ENCODE data around the gene GFOD1. TPM values are rescaled to one million over a fixed set of nuclear protein-coding genes. Genes with fewer than 3 reads are reported as not detected.

The GFOD1 gene
- total and polyA plus RNA-seq, 2 of the 4 experiments (the other 2 are of a cell fraction): 1.8 to 3.4 TPM

GRCh38 chr6:13439644-13440043, 47.8 kb downstream of the GFOD1 start:
- ATAC-seq (ENCODE audit: low read depth) (no peak), DNase-seq (no peak)
- Histone ChIP-seq H3K36me3 (ENCODE audit: control insufficient read depth, insufficient read depth, low read length) (no peaks in the 10 kb centered on the region), H2AK5ac (ENCODE audit: low read depth, low read length) (no peak overlapping the region), H3K4me2 (ENCODE audit: low read depth, low read length) (no peak overlapping the region), H3K18ac (ENCODE audit: low read depth, low read length) (peak overlapping the region; percentile 2; the same call in 1 of the 2 replicates), H4K91ac (ENCODE audit: insufficient read depth, low read depth, low read length) (no peak overlapping the region), H3K4ac (ENCODE audit: low read depth, low read length) (no peak overlapping the region), H2AK9ac (replicated peaks; ENCODE audit: low read depth, low read length, poor library complexity) (no peak overlapping the region), H4K20me1 (ENCODE audit: insufficient read depth, low read length) (no peaks in the 10 kb centered on the region), H3K9me1 (ENCODE audit: insufficient read depth, low read length) (no peaks in the 10 kb centered on the region), H3K9ac (ENCODE audit: low read depth, low read length) (no peak overlapping the region), H3K4me3 (ENCODE audit: insufficient read depth, low read depth, low read length) (no peak overlapping the region), H3K79me1 (ENCODE audit: low read depth in 1 of 2, low read length in 2 of 2) (0 out of 4 replicates have a peak, but pooled peaks cover 0 to 12% of the 10 kb centered on the region in 2 experiments), H3K27ac (ENCODE audit: insufficient read depth, low read length) (no peak overlapping the region), H4K8ac (ENCODE audit: low read depth in 2 of 2, low read length in 2 of 2) (no peak overlapping the region), H2AFZ (replicated peaks; ENCODE audit: low read length, poor library complexity) (no peak overlapping the region), H2BK15ac (ENCODE audit: low read depth, low read length) (no peak overlapping the region), H3K9me3 (ENCODE audit: control insufficient read depth, insufficient read depth, low read length) (no peaks in the 10 kb centered on the region), H3K23ac (ENCODE audit: low read depth, low read length) (no peak overlapping the region), H2BK5ac (ENCODE audit: low read depth, low read length, poor library complexity, severe bottlenecking) (no peak overlapping the region), H3K27me3 (ENCODE audit: control insufficient read depth, insufficient read depth, low read length) (no peaks in the 10 kb centered on the region), H4K5ac (ENCODE audit: low read depth, low read length) (no peak overlapping the region), H2BK20ac (ENCODE audit: low read depth, low read length) (no peak overlapping the region), H3K14ac (replicated peaks; ENCODE audit: low read depth, low read length) (no peak overlapping the region; the same call in 1 of the 2 replicates), H2BK120ac (ENCODE audit: low read depth, low read length) (no peak overlapping the region), H3K56ac (ENCODE audit: extremely low read depth, insufficient read depth, low read length) (no peak overlapping the region), H3K4me1 (ENCODE audit: control insufficient read depth, insufficient read depth, low read length) (peaks cover 5% of the 10 kb centered on the region)
- TF ChIP-seq BHLHE40 (IDR thresholded peaks at IDR 0.05; ENCODE audit: low read depth, low read length) (no peak), ELK1 (IDR thresholded peaks at IDR 0.05; ENCODE audit: borderline replicate concordance, low read depth, low read length) (no peak), USF2 (IDR thresholded peaks at IDR 0.05; ENCODE audit: low read depth, low read length) (no peak), CTCF (conservative IDR thresholded peaks at IDR 0.05; ENCODE audit: low read depth, low read length) (no peak), RFX5 (IDR thresholded peaks at IDR 0.05; ENCODE audit: low read depth, low read length) (no peak), MXI1 (IDR thresholded peaks at IDR 0.05; ENCODE audit: borderline replicate concordance, low read depth, low read length) (no peak), RAD21 (IDR thresholded peaks at IDR 0.05; ENCODE audit: low read length) (no peak)
- in situ Hi-C loops (cut with MboI; ENCODE audit: low sequenced_read_pairs) (no loop called here), dilution Hi-C loops (cut with HindIII; ENCODE audit: low sequenced_read_pairs, unreplicated experiment) (no loop called here), intact Hi-C loops (cut with micrococcal nuclease) (no loop called here)
- BruUV-seq (replicated peaks): no TSS peak
- CTCF ChIA-PET: interaction anchor here (0.6 kb wide), 1 partner anchor 89 kb away, joined by 4 read pairs; no protein-coding TSS in a partner anchor
- no CpG with 5 or more reads among the region's 1 CpG for WGBS, 2 experiments (ENCODE audit: extremely low coverage in 2 of 2, insufficient read length in 1 of 2)
- POLR2A ChIA-PET (ENCODE audit: unreplicated experiment): no interaction called here
